ENCODE data around the gene FANCD2. TPM values are rescaled to one million over a fixed set of nuclear protein-coding genes. Genes with fewer than 3 reads are reported as not detected.

FANCD2 gene
- 55.1 TPM for polyA plus RNA-seq (2012; ENCODE audit: missing spikeins)

DNA sequence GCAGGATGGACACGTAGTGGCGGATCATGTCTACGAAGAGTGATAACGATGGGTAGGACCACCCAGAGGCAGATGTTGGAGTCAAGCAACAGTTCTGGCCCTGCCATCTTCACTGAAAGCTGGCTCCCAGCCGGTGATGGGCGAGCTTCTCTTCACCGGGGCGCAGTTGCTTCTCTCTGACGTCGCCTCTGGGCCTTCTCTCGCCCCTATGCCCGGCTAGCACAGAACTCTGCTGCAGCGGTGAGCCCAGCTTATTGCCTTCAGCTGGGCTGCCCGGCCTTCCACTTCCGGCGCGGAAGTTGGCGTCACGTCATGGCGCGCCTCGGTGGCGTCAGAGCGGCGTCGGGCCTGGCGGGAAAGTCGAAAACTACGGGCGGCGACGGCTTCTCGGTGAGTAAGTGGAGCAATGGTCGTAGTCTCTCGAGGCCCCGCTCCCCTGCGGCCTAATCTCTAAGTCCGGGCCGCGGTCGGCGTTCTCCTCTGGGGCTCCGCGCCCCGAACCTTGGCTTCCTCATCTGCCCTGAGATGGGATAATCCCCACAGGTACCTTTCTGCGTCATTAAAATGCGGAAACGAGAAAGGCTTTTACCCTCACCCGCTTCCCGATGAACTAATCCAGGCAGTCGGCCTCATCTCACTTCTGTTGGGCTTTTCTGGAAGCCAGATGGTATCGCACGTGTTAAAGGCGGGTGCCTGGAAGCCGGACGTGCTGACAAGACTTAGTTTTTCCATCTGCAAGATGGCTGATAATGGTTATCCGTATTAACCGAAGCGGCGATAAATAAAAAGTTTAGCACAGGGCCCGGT lies at the start of gene FANCD2:
FANCD2 (plus strand) TSS at position 354 of the 807 bp plus-strand sequence. CDS start 2,221 bp downstream, outside the sequence.
- peak; percentile 90 for FAIRE-seq
- peak; percentile 76 for DNase-seq (ENCODE audit: insufficient read length)
- TF ChIP-seq TAF1 (IDR thresholded peaks at IDR 0.05; ENCODE audit: borderline replicate concordance, low read depth, low read length), result peak; percentile 75; the same call in 1 of the 2 replicates
- peak; percentile 88 for TF ChIP-seq POLR2A (IDR thresholded peaks at IDR 0.05; ENCODE audit: low read depth, low read length)
- TF ChIP-seq POLR2AphosphoS5 (IDR thresholded peaks at IDR 0.05; ENCODE audit: low read depth, low read length), result peak; percentile 80

DNA sequence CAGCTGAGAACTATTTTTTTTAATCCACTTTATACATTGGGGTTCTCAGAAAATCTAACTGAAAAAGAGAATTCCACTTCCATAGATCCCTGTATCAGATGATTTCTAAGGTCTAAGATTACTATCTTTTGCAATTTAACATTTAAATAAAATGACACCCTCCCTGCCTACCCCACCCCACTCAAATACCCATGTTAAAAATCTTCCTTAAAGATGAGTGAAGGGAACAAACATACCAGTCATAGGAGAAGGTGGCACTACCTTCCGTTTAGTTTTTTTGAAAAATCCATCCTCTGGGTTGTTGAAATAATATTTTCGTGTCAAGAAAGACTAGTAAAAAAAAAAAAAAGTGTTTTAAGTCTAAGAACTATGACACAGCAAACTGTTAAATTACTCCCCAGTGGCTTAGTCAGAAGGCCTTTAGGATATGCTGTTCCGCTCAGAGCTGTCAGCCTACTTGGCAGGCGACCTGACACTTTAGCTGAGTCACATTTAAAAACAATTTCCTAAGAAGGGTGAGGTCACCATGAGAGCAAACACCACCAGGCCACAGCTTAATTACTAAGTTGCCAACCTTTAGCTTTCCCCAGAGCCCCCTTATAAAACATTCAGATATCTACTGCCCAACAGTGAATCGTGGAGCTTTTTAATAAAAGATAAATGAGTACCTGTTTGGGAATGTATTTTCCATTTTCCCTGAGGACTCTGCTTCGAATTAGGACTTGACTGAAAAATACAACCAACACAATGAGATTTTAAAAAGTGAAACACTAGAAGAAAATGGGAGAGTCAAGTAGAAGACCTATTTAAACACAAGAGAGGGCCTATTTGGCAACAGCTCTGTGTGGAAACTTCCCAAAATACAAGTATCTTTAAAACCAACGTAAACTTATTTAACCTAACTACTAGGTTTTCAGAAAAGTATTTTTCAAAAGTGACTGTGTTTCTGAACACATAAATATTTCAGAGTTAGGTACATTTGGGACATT lies 49.2 kb upstream of the FANCD2 start:
- no peak for TF ChIP-seq TAF1 (IDR thresholded peaks at IDR 0.05; ENCODE audit: borderline replicate concordance, low read depth, low read length)
- FAIRE-seq (no peak), DNase-seq (ENCODE audit: insufficient read length) (no peak)

DNA sequence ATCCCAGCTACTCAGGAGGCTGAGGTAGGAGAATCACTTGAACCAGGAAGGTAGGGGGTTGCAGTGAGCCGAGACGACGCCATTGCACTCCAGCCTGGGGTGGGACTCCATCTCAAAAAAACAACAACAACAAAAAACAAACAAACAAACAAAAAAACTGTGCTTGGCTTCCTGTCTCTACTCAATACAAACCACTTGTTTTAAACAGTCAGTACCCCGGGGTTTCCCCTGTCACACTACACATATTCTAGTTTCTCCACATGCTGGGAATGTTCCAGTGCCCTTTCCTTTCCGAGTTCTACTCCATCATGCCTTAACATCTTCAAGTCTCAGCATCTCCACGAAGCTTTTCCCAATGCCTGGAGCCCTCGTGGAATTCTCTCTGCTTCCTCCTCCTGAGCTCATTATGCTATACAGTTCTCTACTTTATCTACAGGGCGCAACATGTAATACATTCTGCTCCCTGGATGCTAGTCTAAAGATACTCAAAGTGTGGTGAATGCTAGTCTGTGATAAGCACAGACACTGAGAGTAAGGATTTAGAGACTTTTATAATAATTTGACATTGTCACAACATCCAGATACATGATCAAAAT lies 47.4 kb upstream of the FANCD2 start:
- no peak for DNase-seq (ENCODE audit: insufficient read length)
- no peak for FAIRE-seq

DNA sequence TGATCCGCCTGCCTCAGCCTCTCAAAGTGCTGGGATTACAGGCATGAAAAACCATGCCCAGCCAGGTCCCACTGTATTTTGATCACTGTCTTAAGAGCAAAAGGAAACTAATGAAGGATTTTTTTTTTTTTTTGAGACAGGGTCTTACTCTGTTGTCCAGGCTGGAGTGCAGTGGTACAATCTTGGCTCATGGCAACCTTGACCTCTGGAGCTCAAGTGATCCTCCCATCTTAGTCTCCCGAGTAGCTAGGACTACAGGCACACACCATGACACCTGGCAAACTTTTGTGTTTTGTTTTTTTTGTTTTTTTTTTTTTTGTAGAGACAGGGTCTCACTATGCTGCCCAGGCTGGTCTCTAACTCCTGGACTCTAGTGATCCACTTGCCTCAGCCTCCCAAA lies 46.0 kb upstream of the FANCD2 start:
- FAIRE-seq, result no peak
- no peak for TF ChIP-seq TAF1 (IDR thresholded peaks at IDR 0.05; ENCODE audit: borderline replicate concordance, low read depth, low read length)
- no peak for TF ChIP-seq POLR2A (IDR thresholded peaks at IDR 0.05; ENCODE audit: low read depth, low read length)
- no peak for TF ChIP-seq POLR2AphosphoS5 (IDR thresholded peaks at IDR 0.05; ENCODE audit: low read depth, low read length)
- DNase-seq (ENCODE audit: insufficient read length), result no peak

More for the DNA sequence above, 47.4 kb upstream of the FANCD2 start:
- TF ChIP-seq POLR2AphosphoS5 (IDR thresholded peaks at IDR 0.05; ENCODE audit: low read depth, low read length) (no peak), POLR2A (IDR thresholded peaks at IDR 0.05; ENCODE audit: low read depth, low read length) (no peak), TAF1 (IDR thresholded peaks at IDR 0.05; ENCODE audit: borderline replicate concordance, low read depth, low read length) (no peak)

DNA sequence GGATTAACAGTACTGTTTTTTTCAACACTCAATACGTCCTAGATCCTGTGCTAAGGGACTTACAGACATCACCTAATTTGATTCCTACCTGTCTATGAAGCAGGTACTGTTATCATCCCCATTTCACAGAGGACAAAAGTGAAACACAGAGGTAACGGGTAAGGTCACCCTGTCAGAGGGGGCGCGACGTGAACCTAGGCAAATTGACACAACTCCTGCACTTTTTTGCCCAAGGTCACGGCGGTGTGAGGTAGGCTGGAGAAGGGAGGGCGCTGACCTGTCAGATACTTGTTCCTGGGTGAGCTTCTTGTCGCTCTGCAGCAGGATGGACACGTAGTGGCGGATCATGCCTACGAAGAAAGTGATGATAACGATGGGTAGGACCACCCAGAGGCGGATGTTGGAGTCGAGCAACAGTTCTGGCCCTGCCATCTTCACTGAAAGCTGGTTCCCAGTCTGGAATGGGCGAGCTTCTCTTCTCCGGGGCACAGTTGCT lies 40.0 kb upstream of the FANCD2 start:
- TF ChIP-seq POLR2AphosphoS5 (IDR thresholded peaks at IDR 0.05; ENCODE audit: low read depth, low read length) (no peak), POLR2A (IDR thresholded peaks at IDR 0.05; ENCODE audit: low read depth, low read length) (no peak), TAF1 (IDR thresholded peaks at IDR 0.05; ENCODE audit: borderline replicate concordance, low read depth, low read length) (no peak)
- FAIRE-seq, result peak; percentile 70
- no peak for DNase-seq (ENCODE audit: insufficient read length)

DNA sequence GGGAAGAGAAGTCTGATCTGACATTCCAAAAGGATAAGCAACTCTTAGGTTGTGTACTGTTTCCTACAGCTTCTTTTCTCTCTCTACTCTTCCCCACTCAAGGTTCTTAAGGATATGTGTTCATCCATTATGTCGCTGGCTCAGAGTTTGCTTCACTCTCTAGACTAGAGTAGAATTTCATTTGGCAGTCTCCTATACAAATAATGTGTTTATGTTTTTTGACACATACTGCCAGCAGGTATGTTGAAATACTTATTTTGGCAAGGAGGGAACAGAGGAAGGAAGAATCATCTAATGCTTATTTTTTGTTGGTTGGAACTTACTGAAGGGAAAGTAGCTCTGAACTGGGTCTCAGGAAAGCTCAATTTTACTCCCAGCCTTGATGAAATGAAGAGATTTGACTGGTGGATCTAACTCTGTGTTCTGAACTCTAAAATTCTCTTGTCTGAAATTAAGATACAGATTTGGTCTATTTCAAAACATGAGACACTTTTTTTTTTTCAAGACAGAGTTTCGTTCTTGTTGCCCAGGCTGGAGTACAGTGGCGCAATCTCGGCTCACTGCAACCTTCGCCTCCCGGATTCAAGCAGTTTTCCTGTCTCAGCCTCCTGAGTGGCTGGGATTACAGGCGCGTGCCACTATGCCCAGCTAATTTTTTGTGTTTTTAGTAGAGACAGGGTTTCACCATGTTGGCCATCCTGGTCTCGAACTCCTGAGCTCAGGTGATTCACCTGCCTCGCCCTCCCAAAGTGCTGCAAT lies 32.0 kb upstream of the FANCD2 start:
- no peak for DNase-seq (ENCODE audit: insufficient read length)
- no peak for TF ChIP-seq TAF1 (IDR thresholded peaks at IDR 0.05; ENCODE audit: borderline replicate concordance, low read depth, low read length)
- FAIRE-seq, result no peak

DNA sequence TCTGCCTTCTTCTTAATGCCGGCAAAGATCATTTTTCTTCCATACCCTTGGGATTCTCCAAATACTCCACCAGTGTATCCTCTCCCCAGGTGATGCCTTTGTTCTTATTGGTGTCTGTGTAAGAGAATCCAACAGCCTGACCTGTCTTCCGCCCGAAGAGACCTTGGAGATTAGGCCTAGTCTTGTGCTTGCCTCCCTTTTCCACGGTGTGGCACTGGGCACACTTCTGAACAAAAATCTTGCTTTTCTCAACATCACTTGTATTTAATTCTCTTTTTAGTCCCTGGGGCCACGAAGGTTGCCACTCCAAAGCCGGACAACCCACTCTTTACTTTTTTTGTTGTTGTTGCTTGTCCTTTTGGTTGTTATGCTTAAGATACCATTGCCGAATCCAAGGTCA lies 25.6 kb upstream of the FANCD2 start:
- DNase-seq (ENCODE audit: insufficient read length), result no peak
- FAIRE-seq, result no peak
- TF ChIP-seq POLR2A (IDR thresholded peaks at IDR 0.05; ENCODE audit: low read depth, low read length), result no peak
- no peak for TF ChIP-seq POLR2AphosphoS5 (IDR thresholded peaks at IDR 0.05; ENCODE audit: low read depth, low read length)
- TF ChIP-seq TAF1 (IDR thresholded peaks at IDR 0.05; ENCODE audit: borderline replicate concordance, low read depth, low read length), result no peak

DNA sequence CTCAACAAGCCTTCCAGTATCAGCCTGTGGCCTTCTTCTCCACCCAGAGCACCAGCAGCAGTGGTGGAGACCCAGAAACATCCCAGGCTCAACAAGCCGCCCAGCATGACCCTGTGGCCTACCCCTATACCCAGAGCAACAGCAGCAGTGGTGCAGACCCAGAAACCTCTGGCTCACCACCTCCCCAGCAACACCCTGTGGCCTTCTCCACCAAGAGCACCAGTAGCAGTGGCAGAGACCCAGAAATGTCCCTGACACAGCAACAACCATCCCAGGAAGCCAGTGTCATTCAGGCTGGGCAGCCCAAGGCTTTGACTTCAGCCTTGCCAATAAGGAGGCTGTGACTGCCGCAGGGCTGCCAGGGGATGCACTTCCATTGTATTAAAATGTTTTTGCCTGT lies 23.3 kb upstream of the FANCD2 start:
- DNase-seq (ENCODE audit: insufficient read length) (no peak), FAIRE-seq (no peak)
- no peak for TF ChIP-seq POLR2AphosphoS5 (IDR thresholded peaks at IDR 0.05; ENCODE audit: low read depth, low read length)
- no peak for TF ChIP-seq TAF1 (IDR thresholded peaks at IDR 0.05; ENCODE audit: borderline replicate concordance, low read depth, low read length)
- no peak for TF ChIP-seq POLR2A (IDR thresholded peaks at IDR 0.05; ENCODE audit: low read depth, low read length)

DNA sequence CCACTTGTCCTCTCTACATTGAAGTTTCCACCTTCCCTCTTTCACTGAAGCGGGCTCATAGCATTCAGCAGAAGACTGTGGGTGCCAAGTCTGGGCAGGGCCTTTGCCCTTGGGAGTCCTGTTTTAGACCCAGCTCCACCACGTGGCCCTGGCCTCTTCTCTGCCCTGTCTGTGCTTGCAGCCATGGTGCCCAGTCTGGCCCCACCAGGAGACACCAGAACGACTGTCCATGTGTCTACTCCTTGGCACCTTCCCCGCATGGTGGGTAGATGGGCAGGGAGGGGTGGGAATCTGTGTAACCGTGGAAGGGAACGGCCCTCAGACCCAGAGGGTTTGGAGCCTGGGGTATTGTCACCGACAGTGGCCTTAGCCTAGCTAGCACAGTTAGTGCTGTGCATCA lies 21.7 kb upstream of the FANCD2 start:
- TF ChIP-seq POLR2AphosphoS5 (IDR thresholded peaks at IDR 0.05; ENCODE audit: low read depth, low read length), result peak; percentile 24; the same call in 1 of the 2 replicates
- no peak for TF ChIP-seq POLR2A (IDR thresholded peaks at IDR 0.05; ENCODE audit: low read depth, low read length)
- no peak for TF ChIP-seq TAF1 (IDR thresholded peaks at IDR 0.05; ENCODE audit: borderline replicate concordance, low read depth, low read length)
- no peak for DNase-seq (ENCODE audit: insufficient read length)
- no peak for FAIRE-seq

DNA sequence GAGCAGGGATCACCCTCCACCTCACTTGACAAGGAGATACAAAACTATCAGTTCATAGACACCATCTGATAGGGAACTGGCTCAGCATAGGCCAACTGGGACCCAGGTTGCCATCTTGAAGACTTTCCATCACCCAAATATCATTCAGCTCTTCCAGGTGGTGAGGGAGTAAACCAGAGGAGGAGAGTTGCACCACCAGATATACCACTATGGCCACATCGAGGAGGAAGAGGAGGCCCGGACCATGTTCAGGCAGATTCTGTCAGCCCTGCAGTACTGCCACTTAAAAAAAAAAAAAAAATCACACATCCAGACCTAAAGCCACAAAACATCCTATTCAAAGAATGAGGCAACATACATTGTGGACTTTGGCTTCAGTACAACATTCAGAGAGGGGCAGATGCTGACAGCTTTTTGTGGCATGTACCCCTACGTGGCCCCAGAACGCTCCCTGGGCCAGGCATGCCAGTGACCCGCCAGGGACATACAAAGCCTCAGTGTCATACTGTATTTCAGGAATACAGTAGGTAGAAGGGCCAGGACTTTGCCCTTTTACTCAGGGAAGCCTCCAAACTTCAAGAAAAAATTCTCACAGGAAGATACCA lies 21.2 kb upstream of the FANCD2 start:
- no peak for DNase-seq (ENCODE audit: insufficient read length)
- FAIRE-seq, result no peak
- TF ChIP-seq POLR2AphosphoS5 (IDR thresholded peaks at IDR 0.05; ENCODE audit: low read depth, low read length), result no peak; the same call in 1 of the 2 replicates
- TF ChIP-seq TAF1 (IDR thresholded peaks at IDR 0.05; ENCODE audit: borderline replicate concordance, low read depth, low read length), result no peak
- TF ChIP-seq POLR2A (IDR thresholded peaks at IDR 0.05; ENCODE audit: low read depth, low read length), result no peak

Data from GM12892 (cell line).